GM10266 (cell line): ENCODE results near the gene CDH5.
"Not testable (repeated sequence)": the region's sequence is repeated elsewhere in the genome, so short reads cannot be mapped to it uniquely, and the experiment has no call there.

ENCODE experiments used
- DNase-seq: peaks from one replicate; pipeline ENCODE4 v3.0.0; 2012; ENCODE audit errors: extremely low spot score
- CTCF ChIP-seq: IDR thresholded peaks from 2 replicates; pipeline ENCODE4 v1.5.1; 2012; ENCODE audit warnings: mild to moderate bottlenecking, low read depth; ENCODE audit not compliant: control insufficient read depth, insufficient read depth; ENCODE audit errors: missing control alignments

Gene CDH5

DNA sequence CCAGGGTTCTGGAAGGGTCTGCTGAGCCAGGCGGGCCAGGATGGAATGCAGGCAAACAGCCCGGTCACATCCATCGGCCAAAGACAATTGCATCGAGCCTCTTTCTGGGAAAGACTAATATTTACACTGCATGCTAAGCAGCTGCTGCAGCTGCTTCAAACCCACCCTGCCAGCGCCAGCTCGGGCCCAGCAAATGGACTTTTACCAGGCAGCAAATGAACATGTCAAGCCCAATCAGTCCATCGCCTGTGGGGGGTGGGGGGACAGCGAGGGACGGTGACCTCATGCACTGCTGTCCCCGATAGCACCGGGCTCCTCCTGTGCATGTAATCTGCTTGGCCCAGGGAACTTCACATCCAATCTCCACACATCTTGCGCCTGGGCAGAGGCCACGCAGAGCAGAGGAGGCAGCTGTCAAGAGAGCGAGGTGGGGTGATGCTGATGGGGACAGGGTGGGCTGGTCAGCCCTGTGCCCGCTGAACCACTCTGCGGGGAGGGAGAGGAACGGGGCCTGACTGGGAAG, 39.4 kb upstream of the CDH5 start:
- DNase-seq, result no peak
- no peak for TF ChIP-seq CTCF

DNA sequence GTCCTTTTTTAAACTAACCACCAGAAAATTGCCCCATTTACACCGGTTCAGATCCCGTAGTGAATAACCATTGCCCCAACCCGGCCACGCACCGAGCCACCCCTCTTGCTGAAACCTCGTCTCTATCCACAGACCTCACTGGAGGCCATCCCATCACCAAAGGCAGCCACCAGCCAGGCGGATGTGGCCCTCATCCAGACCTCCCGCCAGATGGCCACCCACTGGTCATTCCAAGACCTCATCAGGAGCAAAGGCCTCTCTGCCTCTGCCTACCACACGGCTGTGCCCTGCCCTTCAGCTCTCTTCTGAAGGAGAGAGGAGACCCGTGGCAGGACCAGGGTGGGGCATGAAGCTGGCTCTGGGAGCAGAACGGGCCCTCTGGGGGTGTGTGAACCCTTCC, 38.2 kb upstream of the CDH5 start:
- no peak for TF ChIP-seq CTCF
- DNase-seq, result no peak

DNA sequence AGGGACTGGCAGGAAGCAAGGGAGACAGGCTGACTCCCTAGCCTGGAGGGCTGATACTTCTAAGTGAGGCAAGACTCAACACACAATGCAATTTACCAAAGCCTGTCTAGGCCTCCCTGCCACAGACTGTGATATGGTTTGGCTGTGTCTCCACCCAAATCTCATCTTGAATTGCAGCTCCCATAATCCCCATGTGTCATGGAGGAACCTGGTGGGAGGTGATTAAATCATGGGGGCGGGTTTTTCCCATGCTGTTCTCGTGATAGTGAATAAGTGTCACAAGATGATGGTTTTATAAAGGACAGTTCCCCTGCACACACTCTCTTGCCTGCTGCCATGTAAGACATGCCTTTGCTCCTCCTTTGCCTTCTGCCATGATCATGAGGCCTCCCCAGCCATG, 35.0 kb upstream of the CDH5 start:
- DNase-seq, result not testable (repeated sequence)

DNA sequence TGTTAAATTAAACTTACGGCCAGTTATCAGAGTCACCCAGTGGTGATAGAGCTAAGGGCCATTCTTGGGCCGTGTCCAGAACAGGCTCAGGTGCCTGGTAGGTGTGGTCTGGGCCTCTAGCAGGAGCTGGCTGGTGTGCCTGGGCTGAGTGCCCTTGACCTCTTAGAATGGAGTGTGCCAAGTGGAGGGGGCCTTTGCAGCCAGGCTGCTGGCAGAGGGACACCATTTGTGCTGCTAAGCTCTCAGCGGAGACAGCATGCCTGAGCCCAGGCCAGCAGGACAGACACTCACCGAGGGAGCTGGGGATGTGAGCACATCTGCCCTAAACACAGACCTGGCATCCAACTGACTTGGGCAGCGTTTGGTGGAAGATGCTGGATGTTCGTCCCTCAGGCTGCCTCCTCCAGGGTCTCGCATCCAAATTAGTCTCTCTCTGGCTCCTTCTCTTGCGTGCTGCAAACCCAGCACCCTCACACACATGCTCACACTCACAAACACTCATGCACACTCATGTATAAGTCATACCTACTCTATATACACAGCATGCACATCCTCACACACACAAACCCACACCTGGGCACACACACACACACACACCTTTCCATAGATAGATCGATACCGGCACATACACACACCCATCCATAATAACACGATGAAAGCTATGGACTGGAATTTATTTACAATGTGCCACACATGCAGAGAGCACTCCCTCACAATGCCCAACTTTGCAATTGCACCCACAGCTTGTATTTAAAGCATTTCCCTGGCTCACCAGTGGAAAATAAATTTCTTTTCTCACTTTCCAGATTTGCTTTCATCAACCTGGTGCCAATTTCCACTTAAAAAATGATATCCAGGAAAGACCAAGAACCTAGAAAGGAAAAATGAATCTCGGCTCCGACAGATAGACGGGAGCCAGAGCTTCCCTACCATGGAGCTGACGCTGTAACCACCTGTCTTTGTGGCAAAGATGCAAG, 33.6 kb upstream of the CDH5 start:
- no peak for DNase-seq
- TF ChIP-seq CTCF, result no peak

- no peak for TF ChIP-seq CTCF
These were observed 31.5 kb upstream of the CDH5 start for GRCh38 chr16:66334853-66335574.

GRCh38 chr16:66335704-66336329, 30.7 kb upstream of the CDH5 start:
- no peak for DNase-seq

More at GRCh38 chr16:66334853-66335574, 31.5 kb upstream of the CDH5 start:
- DNase-seq, result no peak

More at GRCh38 chr16:66335704-66336329, 30.7 kb upstream of the CDH5 start:
- no peak for TF ChIP-seq CTCF
